Measurements from ENCODE around the gene KANSL1L.

Gene KANSL1L

GRCh38 chr2:210167227-210167626 is 4.0 kb downstream of the KANSL1L start:
- peaks cover 2% of the 10 kb centered on the region for H3K79me1 ChIP-seq (replicated peaks; ENCODE audit: low read length, poor library complexity, severe bottlenecking)
- no peak overlapping the region for H3K14ac ChIP-seq (ENCODE audit: low read length in 2 of 2)
- no peak overlapping the region for H3K4ac ChIP-seq (ENCODE audit: low read depth in 1 of 2, low read length in 2 of 2)
- no peak overlapping the region for H3K4me3 ChIP-seq (ENCODE audit: insufficient read depth in 1 of 2, low read depth in 1 of 2, low read length in 2 of 2)
- no peak overlapping the region for H2AFZ ChIP-seq (ENCODE audit: low read depth, low read length)
- no peak overlapping the region for H3K23ac ChIP-seq (ENCODE audit: low read length in 2 of 2)
- no peak overlapping the region for H3K27ac ChIP-seq (ENCODE audit: low read length, poor library complexity, severe bottlenecking)
- H4K8ac ChIP-seq (ENCODE audit: low read length) = no peak overlapping the region
- no peaks in the 10 kb centered on the region for H3K9me3 ChIP-seq (ENCODE audit: control insufficient read depth, low read length)
- no peaks in the 10 kb centered on the region for H3K4me1 ChIP-seq (ENCODE audit: control insufficient read depth, insufficient read depth, low read depth, low read length)
- H3K18ac ChIP-seq (ENCODE audit: low read depth in 1 of 2, low read length in 2 of 2) = no peak overlapping the region
- WGBS = no CpG with 5 or more reads among the region's 1 CpG
- H3K36me3 ChIP-seq (ENCODE audit: control insufficient read depth in 1 of 2, insufficient read depth in 2 of 2, low read depth in 1 of 2, low read length in 2 of 2) = no peaks in the 10 kb centered on the region
- no peak overlapping the region for H4K91ac ChIP-seq (ENCODE audit: low read length)
- H2BK15ac ChIP-seq (ENCODE audit: low read depth, poor library complexity, severe bottlenecking) = no peak overlapping the region
- no peak overlapping the region for H3K4me2 ChIP-seq (ENCODE audit: low read length, poor library complexity, severe bottlenecking)
- H2AK5ac ChIP-seq (ENCODE audit: low read length, severe bottlenecking) = no peak overlapping the region
- peak overlapping the region; percentile 98 for H3K9ac ChIP-seq (ENCODE audit: low read length)
- H2BK120ac ChIP-seq (ENCODE audit: low read depth, low read length) = no peak overlapping the region
- H2BK5ac ChIP-seq (ENCODE audit: low read depth, low read length, poor library complexity, severe bottlenecking) = no peak overlapping the region
- no peak for DNase-seq
- no peaks in the 10 kb centered on the region for H3K27me3 ChIP-seq (ENCODE audit: control insufficient read depth in 1 of 2, insufficient read depth in 1 of 2, low read length in 2 of 2)
- no peak overlapping the region for H2BK12ac ChIP-seq (ENCODE audit: low read length in 2 of 2)

GRCh38 chr2:210162466-210163124 is 8.6 kb downstream of the KANSL1L start:
- Histone ChIP-seq H3K4me2 (ENCODE audit: low read length, poor library complexity, severe bottlenecking) (peak overlapping the region; percentile 43), H3K14ac (ENCODE audit: low read length in 2 of 2) (no peak overlapping the region), H4K91ac (ENCODE audit: low read length) (no peak overlapping the region), H3K4me1 (ENCODE audit: control insufficient read depth, insufficient read depth, low read depth, low read length) (no peaks in the 10 kb centered on the region), H3K9me3 (ENCODE audit: control insufficient read depth, low read length) (no peaks in the 10 kb centered on the region), H4K8ac (ENCODE audit: low read length) (no peak overlapping the region), H3K27ac (ENCODE audit: low read length, poor library complexity, severe bottlenecking) (peak overlapping the region; percentile 51), H3K79me1 (replicated peaks; ENCODE audit: low read length, poor library complexity, severe bottlenecking) (peaks cover 8% of the 10 kb centered on the region), H3K4ac (ENCODE audit: low read depth in 1 of 2, low read length in 2 of 2) (no peak overlapping the region), H2AFZ (ENCODE audit: low read depth, low read length) (no peak overlapping the region), H2BK5ac (ENCODE audit: low read depth, low read length, poor library complexity, severe bottlenecking) (no peak overlapping the region), H3K4me3 (ENCODE audit: insufficient read depth in 1 of 2, low read depth in 1 of 2, low read length in 2 of 2) (no peak overlapping the region), H3K9ac (ENCODE audit: low read length) (no peak overlapping the region), H2BK120ac (ENCODE audit: low read depth, low read length) (no peak overlapping the region), H3K18ac (ENCODE audit: low read depth in 1 of 2, low read length in 2 of 2) (no peak overlapping the region), H3K27me3 (ENCODE audit: control insufficient read depth in 1 of 2, insufficient read depth in 1 of 2, low read length in 2 of 2) (no peaks in the 10 kb centered on the region), H2BK15ac (ENCODE audit: low read depth, poor library complexity, severe bottlenecking) (no peak overlapping the region), H2BK12ac (ENCODE audit: low read length in 2 of 2) (no peak overlapping the region), H2AK5ac (ENCODE audit: low read length, severe bottlenecking) (no peak overlapping the region), H3K36me3 (ENCODE audit: control insufficient read depth in 1 of 2, insufficient read depth in 2 of 2, low read depth in 1 of 2, low read length in 2 of 2) (no peaks in the 10 kb centered on the region), H3K23ac (ENCODE audit: low read length in 2 of 2) (no peak overlapping the region)
- DNase-seq = no peak
- 38% methylated on average over 4 of the region's 6 CpGs for WGBS

GRCh38 chr2:210159059-210159458 is 12.2 kb downstream of the KANSL1L start:
- Histone ChIP-seq H3K18ac (ENCODE audit: low read depth in 1 of 2, low read length in 2 of 2) (no peak overlapping the region), H2AFZ (ENCODE audit: low read depth, low read length) (no peak overlapping the region), H3K14ac (ENCODE audit: low read length in 2 of 2) (no peak overlapping the region), H3K27me3 (ENCODE audit: control insufficient read depth in 1 of 2, insufficient read depth in 1 of 2, low read length in 2 of 2) (no peaks in the 10 kb centered on the region), H3K36me3 (ENCODE audit: control insufficient read depth in 1 of 2, insufficient read depth in 2 of 2, low read depth in 1 of 2, low read length in 2 of 2) (peaks cover 0 to 10% of the 10 kb centered on the region in 2 experiments), H3K4me3 (ENCODE audit: insufficient read depth in 1 of 2, low read depth in 1 of 2, low read length in 2 of 2) (no peak overlapping the region), H4K91ac (ENCODE audit: low read length) (no peak overlapping the region), H3K9ac (ENCODE audit: low read length) (no peak overlapping the region), H2BK5ac (ENCODE audit: low read depth, low read length, poor library complexity, severe bottlenecking) (no peak overlapping the region), H2BK120ac (ENCODE audit: low read depth, low read length) (no peak overlapping the region), H3K9me3 (ENCODE audit: control insufficient read depth, low read length) (no peaks in the 10 kb centered on the region), H3K4me1 (ENCODE audit: control insufficient read depth, insufficient read depth, low read depth, low read length) (no peaks in the 10 kb centered on the region), H4K8ac (ENCODE audit: low read length) (no peak overlapping the region), H2AK5ac (ENCODE audit: low read length, severe bottlenecking) (no peak overlapping the region), H2BK15ac (ENCODE audit: low read depth, poor library complexity, severe bottlenecking) (no peak overlapping the region), H3K23ac (ENCODE audit: low read length in 2 of 2) (no peak overlapping the region), H3K4ac (ENCODE audit: low read depth in 1 of 2, low read length in 2 of 2) (no peak overlapping the region), H3K79me1 (replicated peaks; ENCODE audit: low read length, poor library complexity, severe bottlenecking) (peaks cover 14% of the 10 kb centered on the region), H3K4me2 (ENCODE audit: low read length, poor library complexity, severe bottlenecking) (no peak overlapping the region), H3K27ac (ENCODE audit: low read length, poor library complexity, severe bottlenecking) (no peak overlapping the region), H2BK12ac (ENCODE audit: low read length in 2 of 2) (no peak overlapping the region)
- WGBS = 94% methylated on average over 3 of the region's 3 CpGs
- no peak for DNase-seq

GRCh38 chr2:210158236-210158635 is 13.0 kb downstream of the KANSL1L start:
- H3K36me3 ChIP-seq (ENCODE audit: control insufficient read depth in 1 of 2, insufficient read depth in 2 of 2, low read depth in 1 of 2, low read length in 2 of 2) = peaks cover 0 to 18% of the 10 kb centered on the region in 2 experiments
- no peak overlapping the region for H3K18ac ChIP-seq (ENCODE audit: low read depth in 1 of 2, low read length in 2 of 2)
- no peak overlapping the region for H3K4me2 ChIP-seq (ENCODE audit: low read length, poor library complexity, severe bottlenecking)
- H2BK120ac ChIP-seq (ENCODE audit: low read depth, low read length) = no peak overlapping the region
- H3K14ac ChIP-seq (ENCODE audit: low read length in 2 of 2) = no peak overlapping the region
- no peak overlapping the region for H3K27ac ChIP-seq (ENCODE audit: low read length, poor library complexity, severe bottlenecking)
- H3K27me3 ChIP-seq (ENCODE audit: control insufficient read depth in 1 of 2, insufficient read depth in 1 of 2, low read length in 2 of 2) = no peaks in the 10 kb centered on the region
- WGBS = 86% methylated on average over 1 of the region's 2 CpGs
- H3K4me1 ChIP-seq (ENCODE audit: control insufficient read depth, insufficient read depth, low read depth, low read length) = no peaks in the 10 kb centered on the region
- no peak overlapping the region for H2BK5ac ChIP-seq (ENCODE audit: low read depth, low read length, poor library complexity, severe bottlenecking)
- H3K4me3 ChIP-seq (ENCODE audit: insufficient read depth in 1 of 2, low read depth in 1 of 2, low read length in 2 of 2) = no peak overlapping the region
- no peak overlapping the region for H3K9ac ChIP-seq (ENCODE audit: low read length)
- H2AFZ ChIP-seq (ENCODE audit: low read depth, low read length) = no peak overlapping the region
- no peak for DNase-seq
- no peak overlapping the region for H4K8ac ChIP-seq (ENCODE audit: low read length)
- no peak overlapping the region for H4K91ac ChIP-seq (ENCODE audit: low read length)
- H3K4ac ChIP-seq (ENCODE audit: low read depth in 1 of 2, low read length in 2 of 2) = no peak overlapping the region
- no peak overlapping the region for H2AK5ac ChIP-seq (ENCODE audit: low read length, severe bottlenecking)
- H3K23ac ChIP-seq (ENCODE audit: low read length in 2 of 2) = no peak overlapping the region
- H3K9me3 ChIP-seq (ENCODE audit: control insufficient read depth, low read length) = no peaks in the 10 kb centered on the region
- H2BK15ac ChIP-seq (ENCODE audit: low read depth, poor library complexity, severe bottlenecking) = no peak overlapping the region
- no peak overlapping the region for H2BK12ac ChIP-seq (ENCODE audit: low read length in 2 of 2)
- peaks cover 18% of the 10 kb centered on the region for H3K79me1 ChIP-seq (replicated peaks; ENCODE audit: low read length, poor library complexity, severe bottlenecking)

Measured in mesenchymal stem cell (in vitro differentiated cells and primary cell).